GM08714 (cell line): ENCODE measurements around the gene LCN6.
"Not testable (repeated sequence)": the region's sequence is repeated elsewhere in the genome, so short reads cannot be mapped to it uniquely, and the experiment has no call there.

Experiments used
- H3K4me3 ChIP-seq: fragments of 200-500 bp; sonication (Bioruptor generic); 2 replicates; pipeline ENCODE4 v1.5.1; 2014; ENCODE audit warnings: mild to moderate bottlenecking, low read length, inconsistent platforms
- ZNF274 ChIP-seq: IDR thresholded peaks from 2 replicates; pipeline ENCODE4 v1.6.1; 2012; ENCODE audit warnings: mild to moderate bottlenecking, low read depth, low read length

Gene LCN6

DNA sequence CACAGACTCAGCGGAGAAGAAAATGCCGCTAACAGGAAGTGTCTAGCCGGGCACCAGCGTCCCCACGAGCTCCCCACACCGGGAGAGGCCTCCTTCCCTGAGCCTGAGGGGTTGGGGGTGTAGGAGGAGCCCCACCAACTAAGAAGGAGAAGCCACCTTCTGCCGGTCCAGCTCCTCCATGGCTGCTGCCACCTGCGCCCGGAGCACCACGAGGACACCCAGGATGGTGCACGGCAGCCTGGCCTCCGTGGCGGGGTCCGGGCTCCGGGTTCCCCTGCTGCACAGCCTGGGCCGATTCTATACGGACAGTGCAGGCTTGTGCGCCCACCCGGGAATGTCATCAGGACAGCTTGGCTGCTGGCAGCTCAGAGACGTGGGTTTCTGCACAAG, 9.4 kb upstream of the LCN6 start:
- TF ChIP-seq ZNF274 = no peak
- H3K4me3 ChIP-seq = no peak overlapping the region

DNA sequence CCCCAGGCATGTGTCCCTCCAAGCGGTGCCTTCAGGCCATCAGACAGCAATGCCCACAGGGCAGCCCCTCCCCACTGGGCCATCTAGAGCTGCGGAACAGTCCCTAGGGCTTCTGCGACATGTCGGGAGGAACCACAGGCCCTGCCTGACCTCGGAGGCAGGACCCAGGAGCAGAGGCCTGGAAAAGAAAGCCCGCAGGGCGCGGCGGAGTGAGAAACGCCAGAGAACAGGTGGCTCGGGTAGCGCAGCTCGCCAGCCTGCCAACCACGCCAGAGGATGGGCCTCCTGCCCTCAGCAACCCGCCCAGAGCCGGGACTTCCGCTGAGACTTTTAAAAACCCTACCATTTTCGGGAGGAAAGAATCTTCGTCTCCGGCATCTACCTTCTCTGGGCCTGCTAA, 9.0 kb upstream of the LCN6 start:
- no peak for TF ChIP-seq ZNF274
- no peak overlapping the region; the same call in 1 of the 2 replicates for H3K4me3 ChIP-seq

DNA sequence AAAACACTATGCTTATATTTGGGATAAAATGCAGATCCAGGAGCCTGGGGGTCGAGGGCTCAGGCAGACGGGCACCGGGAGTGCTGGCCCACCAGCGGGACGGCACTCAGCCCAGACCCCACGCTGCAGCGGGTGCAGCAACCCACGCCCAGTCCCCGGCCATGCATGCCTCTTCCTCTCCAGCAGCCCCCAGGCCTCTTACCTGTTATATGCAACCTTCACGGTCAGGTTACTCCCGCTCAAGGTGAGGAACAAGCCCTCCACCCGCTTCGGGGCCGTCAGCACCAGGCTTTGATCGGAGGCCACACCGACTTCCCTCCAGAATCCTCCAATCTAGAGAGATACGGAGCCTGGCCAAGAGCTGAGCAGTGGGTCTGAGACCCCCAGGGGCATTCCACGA, 8.5 kb upstream of the LCN6 start:
- no peak overlapping the region; the same call in 1 of the 2 replicates for H3K4me3 ChIP-seq
- no peak for TF ChIP-seq ZNF274

DNA sequence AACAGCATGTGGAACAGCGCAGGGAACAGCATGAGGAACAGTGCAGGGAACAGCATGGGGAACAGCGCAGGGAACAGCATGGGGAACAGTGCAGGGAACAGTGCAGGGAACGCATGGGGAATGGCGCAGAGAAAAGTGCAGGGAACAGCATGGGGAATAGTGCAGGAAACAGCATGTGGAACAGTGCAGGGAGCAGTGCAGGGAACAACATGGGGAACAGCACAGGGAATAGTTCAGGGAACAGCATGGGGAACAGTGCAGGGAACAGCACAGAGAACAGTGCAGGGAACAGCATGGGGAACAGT, 7.8 kb upstream of the LCN6 start:
- H3K4me3 ChIP-seq = no peak overlapping the region
- TF ChIP-seq ZNF274 = no peak

DNA sequence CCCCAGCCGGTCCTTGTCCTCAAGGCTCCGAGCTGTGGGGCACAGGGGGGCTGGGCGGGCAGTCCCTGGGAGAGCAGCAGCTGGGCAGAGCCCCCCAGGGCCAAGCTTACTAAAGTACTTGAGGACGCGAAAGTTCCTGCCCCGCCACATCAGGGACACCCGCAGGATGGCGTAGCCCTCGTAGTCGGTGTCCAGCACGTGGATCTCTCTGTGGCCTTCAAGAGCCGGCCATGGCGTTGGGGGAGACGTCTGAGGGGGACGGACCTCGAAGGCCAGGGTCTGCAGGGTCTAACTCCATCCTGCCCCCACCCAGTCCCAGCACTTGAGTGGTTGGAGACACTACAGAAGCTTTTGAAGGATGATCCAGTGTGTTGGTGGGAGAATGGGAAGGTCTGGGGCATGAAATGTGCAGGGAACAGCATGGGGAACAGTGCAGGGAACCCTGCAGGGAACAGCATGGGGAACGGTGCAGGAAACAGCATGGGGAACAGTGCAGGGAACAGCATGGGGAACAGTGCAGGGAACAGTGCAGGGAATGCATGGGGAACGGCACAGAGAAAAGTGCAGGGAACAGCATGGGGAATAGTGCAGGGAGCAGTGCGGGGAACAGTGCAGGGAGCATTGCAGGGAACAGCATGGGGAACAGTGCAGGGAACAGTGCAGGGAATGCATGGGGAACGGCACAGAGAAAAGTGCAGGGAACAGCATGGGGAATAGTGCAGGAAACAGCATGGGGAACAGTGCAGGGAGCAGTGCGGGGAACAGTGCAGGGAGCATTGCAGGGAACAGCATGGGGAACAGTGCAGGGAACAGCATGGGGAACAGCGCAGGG, 7.2 kb upstream of the LCN6 start:
- H3K4me3 ChIP-seq = not testable (repeated sequence)

DNA sequence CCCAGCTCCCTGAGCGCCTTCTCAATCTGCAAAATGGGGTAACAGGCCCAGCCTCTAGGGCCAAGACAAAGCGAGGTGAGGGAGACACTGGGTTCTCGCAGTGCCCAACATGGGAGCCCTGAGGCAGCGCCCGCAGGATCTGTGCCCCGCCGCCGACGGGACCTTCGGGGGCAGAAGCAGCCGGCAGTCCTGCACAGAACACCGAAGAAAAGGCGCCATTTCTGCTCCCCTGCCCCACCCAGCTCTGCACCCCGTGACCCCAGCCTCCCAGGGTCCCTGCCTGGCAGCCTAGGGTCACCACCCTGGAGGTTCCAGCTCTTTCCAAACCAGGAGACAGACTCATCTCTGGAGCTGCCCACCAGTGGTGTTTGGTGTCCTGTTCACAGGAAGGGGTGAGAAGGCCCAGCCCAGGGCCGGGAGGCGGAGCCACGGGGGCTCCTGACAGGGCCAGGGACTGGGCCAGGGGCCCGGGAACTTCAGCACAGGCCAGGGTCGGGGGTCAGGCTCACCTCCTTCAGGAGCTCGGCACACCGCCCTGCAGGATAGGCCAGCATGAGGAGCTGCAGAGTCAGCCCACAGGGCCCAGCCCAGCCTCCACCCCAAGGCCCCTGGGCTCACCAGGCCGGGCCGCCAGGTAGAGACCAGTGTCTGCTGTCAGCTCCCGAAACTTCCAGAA, 6.4 kb upstream of the LCN6 start:
- no peak overlapping the region for H3K4me3 ChIP-seq
- no peak for TF ChIP-seq ZNF274

DNA sequence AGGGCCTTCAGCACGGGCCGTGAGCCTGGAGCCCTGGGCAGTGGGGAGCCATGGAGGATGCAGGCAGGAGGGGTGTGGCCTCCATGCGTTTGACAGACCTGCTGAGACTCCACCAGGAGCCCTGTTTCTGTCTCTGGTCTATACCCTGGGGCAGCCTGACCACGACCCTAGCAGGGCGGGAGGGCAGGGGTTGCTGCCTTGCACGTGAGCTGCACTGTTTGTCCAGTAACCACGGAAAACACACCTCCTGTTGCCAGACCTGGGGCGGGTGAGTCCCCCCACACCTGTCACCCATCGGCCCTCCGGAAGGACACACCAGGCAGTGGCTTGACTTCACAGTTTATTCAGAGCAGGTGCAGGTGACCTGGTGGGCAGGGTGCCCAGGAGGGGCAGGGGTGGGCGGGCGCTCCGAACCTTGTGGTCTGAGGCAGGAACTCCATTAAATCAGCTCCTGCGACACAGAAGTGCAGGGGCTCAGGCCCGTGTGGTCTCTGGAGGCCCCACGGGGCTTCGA, 5.8 kb upstream of the LCN6 start:
- no peak overlapping the region for H3K4me3 ChIP-seq
- no peak for TF ChIP-seq ZNF274

DNA sequence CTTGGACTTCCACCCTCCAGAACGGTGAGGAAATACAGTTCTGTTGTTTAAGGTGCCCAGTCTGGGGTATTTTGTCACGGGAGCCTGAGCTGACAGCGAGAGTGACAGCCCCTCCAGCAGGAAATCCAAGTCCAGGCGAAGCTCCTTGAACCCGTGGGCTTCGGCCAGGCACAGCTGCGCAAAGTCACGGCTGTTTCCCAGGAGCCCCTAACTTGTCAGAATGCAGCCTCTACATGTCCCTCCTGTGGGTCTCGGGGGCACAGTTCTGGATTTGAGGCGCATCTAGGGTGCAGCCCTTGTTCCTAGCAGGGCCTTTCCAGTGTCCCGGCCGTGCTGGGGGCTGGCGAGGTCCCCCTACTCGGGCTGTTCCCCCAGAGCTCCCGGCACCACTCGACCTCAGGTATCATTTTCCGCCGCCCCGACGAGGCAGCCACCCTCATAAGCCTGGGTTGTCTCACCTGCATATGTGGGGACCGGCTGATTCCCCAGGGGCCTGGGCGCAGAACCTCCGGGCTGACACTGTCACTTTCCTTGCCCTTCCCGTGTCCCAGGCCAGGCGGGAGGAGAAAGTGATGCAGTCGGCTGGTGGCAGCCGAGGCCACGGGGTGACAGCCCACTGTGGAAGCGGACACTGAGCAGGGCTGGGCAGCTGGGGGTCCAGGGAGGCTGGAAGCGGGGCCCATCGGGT, 5.2 kb upstream of the LCN6 start:
- H3K4me3 ChIP-seq = no peak overlapping the region
- TF ChIP-seq ZNF274 = no peak

DNA sequence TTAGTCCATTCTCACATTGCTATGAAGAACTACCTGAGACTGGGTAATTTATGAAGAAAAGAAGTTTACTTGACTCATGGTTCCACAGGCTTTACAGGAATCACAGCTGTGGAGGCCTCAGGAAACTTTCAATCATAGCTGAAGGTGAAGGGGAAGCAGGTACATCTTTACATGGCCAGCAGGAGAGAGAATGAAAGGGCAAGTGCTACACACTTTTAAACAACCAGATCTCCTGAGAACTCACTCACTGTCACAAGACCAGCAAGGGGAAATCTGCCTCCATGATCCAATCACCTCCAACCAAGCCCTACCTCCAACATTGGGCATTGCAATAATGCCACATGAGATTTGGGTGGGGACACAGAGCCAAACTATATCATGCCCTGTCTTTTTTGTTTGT, 3.5 kb upstream of the LCN6 start:
- H3K4me3 ChIP-seq = no peak overlapping the region
- TF ChIP-seq ZNF274 = no peak

DNA sequence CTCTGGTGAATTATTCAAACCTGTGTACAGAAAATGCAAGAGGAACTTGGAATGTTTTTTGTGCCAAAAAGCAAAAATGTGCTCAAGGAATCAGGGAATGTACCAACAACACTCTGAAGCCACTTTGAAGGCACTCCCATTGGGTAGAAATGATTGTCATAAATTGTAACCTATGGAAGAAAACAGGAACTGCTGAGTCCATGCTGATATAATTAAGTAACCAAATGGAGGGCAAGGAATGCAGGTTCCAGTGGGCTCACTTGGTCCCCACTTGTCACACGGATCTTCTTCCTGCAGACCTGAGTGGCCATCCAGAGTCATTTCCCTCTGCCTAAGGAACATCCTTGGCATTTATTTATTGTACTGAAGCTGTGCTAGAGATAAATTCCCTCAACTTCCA, 2.9 kb upstream of the LCN6 start:
- no peak overlapping the region for H3K4me3 ChIP-seq
- TF ChIP-seq ZNF274 = no peak

DNA sequence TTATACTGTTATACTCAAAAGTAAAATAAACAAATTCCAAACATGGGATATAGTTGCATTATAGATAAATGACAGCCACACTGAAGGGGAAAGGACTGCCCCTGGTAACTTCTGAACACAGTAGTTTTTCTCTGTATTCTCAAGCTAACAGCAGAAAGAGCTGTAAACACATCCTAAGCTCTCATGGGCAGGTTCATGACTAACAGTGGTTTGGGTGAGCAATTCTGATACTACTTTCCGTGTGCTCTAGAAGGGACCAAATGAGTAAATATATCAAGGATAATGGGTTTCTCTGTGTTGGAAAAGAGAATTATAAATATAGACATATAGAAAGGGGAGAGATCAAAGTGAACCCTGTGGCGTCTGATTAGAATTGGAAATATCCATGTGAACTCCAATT, 2.2 kb upstream of the LCN6 start:
- TF ChIP-seq ZNF274 = no peak
- no peak overlapping the region for H3K4me3 ChIP-seq

DNA sequence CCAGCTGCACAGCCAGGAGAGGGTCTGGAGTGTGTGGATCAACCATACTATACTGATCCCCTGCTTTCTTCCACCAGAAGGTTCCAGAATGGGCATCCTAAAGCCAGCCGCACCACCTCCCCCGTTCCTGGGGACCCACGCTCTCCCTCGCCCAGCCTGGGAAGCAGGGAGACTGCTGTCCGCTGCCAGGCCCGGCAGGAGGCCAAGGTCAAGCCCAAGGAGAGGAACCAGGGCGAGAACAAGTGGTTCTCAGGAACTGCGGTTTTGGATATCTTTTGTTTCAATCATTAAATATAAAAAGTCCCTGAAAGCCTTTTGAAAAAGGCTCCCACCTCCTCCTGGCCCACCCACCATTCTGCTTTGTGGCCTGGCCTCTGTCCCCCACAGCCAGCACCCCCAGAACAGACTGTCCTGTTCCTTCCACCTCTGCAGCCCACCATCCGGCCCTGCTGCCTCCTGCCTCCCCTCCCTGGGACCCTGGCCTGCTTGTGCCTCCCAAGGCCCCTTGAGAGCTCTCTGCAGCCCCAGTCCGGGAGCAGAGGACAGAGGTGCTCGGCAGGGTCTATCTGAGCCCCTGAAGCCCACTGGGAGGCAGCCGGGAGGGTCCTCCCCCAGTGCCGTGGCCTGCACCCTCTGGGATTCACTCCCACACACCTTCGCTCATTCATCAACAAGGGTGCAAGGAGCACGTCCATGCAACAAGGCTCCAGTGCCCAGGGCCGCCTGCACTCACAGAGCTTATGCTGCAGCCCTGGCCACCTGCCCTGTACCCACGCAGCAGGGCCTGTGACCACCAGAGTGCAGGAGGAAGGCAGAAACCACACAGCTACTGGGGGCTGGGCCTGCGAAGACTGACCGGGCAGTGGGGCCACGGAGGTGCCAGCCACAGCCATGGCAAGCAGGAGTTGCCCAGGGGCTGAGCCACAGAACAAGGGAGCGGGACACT, 614 bp upstream of the LCN6 start:
- TF ChIP-seq ZNF274 = no peak
- H3K4me3 ChIP-seq = no peak overlapping the region

DNA sequence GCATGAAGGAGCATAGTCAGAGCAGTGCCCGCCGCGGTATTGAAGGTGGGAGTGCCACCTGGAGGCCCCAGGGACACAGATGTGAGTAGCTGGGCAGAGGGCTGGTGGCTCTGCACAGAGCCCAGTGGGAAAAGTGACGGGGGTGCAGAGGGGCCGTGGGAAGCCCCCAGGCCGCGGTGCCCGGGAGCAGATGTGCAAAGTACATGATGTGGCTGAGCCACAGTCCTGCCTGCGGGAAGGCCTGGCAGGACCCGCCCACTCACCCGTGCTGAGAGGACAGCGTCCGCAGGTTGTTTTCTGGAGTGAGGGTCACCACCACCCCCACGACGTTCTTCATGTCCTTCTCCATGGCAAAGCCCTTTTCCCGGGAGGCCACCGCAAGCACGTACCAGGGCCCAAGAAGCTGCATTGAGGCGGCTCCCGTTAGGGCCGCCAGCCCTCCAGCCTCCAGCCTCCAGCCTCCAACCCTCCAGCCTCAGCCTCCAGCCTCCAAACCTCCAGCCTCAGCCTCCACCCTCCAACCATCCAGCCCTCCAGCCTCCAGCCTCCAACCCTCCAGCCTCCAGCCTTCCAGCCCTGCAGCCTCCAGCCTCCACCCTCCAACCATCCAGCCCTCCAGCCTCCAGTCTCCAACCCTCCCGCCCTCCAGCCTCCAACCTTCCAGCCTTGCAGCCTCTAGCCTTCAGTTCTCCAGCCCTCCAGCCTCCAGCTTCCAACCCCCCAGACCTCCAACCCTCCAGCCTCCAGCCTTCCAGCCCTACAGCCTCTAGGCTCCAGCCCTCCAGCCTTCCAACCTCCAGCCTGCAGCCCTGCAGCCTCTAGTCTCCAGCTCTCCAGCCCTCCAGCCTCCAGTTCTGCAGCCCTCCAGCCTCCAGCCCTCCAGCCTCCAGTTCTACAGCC, 914 bp downstream of the LCN6 start:
- no peak for TF ChIP-seq ZNF274

More for the DNA sequence above, 914 bp downstream of the LCN6 start:
- H3K4me3 ChIP-seq = no peak overlapping the region
